ENCODE results near the gene HACL1. TPM values are rescaled to one million over a fixed set of nuclear protein-coding genes. Genes with fewer than 3 reads are reported as not detected.

The HACL1 gene
- total RNA-seq, 1 donor from 2014 or later: 23.7 TPM

- Mint-ChIP-seq H3K36me3 (ENCODE audit: unreplicated experiment) (no peaks in the 10 kb centered on the region), H3K4me3 (ENCODE audit: unreplicated experiment) (no peak overlapping the region), H3K4me1 (ENCODE audit: unreplicated experiment) (peaks cover 3% of the 10 kb centered on the region), H3K27ac (ENCODE audit: unreplicated experiment) (no peak overlapping the region), H3K27me3 (ENCODE audit: unreplicated experiment) (no peaks in the 10 kb centered on the region), H3K9me3 (ENCODE audit: unreplicated experiment) (no peaks in the 10 kb centered on the region)
- TF ChIP-seq CTCF (IDR thresholded peaks at IDR 0.05): no peak
- DNase-seq (ENCODE audit: extremely low spot score, unreplicated experiment): no peak
Measured at GRCh38 chr3:15514663-15515340, 86.6 kb downstream of the HACL1 start.

- H3K9me3 Mint-ChIP-seq (ENCODE audit: unreplicated experiment): no peaks in the 10 kb centered on the region
- H3K27ac Mint-ChIP-seq (ENCODE audit: unreplicated experiment): no peak overlapping the region
- no peak overlapping the region for H3K4me3 Mint-ChIP-seq (ENCODE audit: unreplicated experiment)
- H3K4me1 Mint-ChIP-seq (ENCODE audit: unreplicated experiment): peaks cover 3% of the 10 kb centered on the region
- no peak for DNase-seq (ENCODE audit: extremely low spot score, unreplicated experiment)
- H3K27me3 Mint-ChIP-seq (ENCODE audit: unreplicated experiment): no peaks in the 10 kb centered on the region
- no peaks in the 10 kb centered on the region for H3K36me3 Mint-ChIP-seq (ENCODE audit: unreplicated experiment)
- no peak for TF ChIP-seq CTCF (IDR thresholded peaks at IDR 0.05)
Measured at GRCh38 chr3:15513810-15514662, 87.3 kb downstream of the HACL1 start.

- H3K9me3 Mint-ChIP-seq (ENCODE audit: unreplicated experiment): no peaks in the 10 kb centered on the region
- no peak for DNase-seq (ENCODE audit: extremely low spot score, unreplicated experiment)
- no peak overlapping the region for H3K27ac Mint-ChIP-seq (ENCODE audit: unreplicated experiment)
- H3K36me3 Mint-ChIP-seq (ENCODE audit: unreplicated experiment): no peaks in the 10 kb centered on the region
- no peak overlapping the region for H3K4me3 Mint-ChIP-seq (ENCODE audit: unreplicated experiment)
- TF ChIP-seq CTCF (IDR thresholded peaks at IDR 0.05): no peak
- peaks cover 3% of the 10 kb centered on the region for H3K4me1 Mint-ChIP-seq (ENCODE audit: unreplicated experiment)
- no peaks in the 10 kb centered on the region for H3K27me3 Mint-ChIP-seq (ENCODE audit: unreplicated experiment)
Measured at GRCh38 chr3:15513116-15513515, 88.3 kb downstream of the HACL1 start.

DNA sequence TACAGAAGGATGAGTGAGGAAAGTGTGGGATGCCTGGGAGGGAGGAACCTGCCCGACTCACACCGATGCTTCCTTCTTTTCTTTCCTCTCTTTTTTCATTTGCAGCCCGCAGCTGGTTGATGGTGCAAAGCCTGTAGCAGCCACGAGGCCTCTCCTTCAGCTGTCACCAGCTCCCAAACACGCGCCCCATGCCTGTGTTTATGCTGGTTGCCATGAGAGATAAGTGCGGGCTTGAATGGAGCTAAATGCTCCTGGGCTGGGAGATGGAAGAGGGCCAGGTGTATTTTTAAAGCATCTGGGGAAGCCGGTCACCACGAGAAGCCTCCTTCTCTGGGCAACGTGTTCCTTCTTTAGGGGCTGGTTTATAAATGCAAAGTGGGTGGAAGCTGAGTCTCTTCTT is 89.2 kb downstream of the HACL1 start:
- Mint-ChIP-seq H3K27me3 (ENCODE audit: unreplicated experiment) (no peaks in the 10 kb centered on the region), H3K27ac (ENCODE audit: unreplicated experiment) (no peak overlapping the region), H3K9me3 (ENCODE audit: unreplicated experiment) (no peaks in the 10 kb centered on the region), H3K36me3 (ENCODE audit: unreplicated experiment) (no peaks in the 10 kb centered on the region), H3K4me3 (ENCODE audit: unreplicated experiment) (no peak overlapping the region), H3K4me1 (ENCODE audit: unreplicated experiment) (peaks cover 3% of the 10 kb centered on the region)
- DNase-seq (ENCODE audit: extremely low spot score, unreplicated experiment): no peak
- no peak for TF ChIP-seq CTCF (IDR thresholded peaks at IDR 0.05)

DNA sequence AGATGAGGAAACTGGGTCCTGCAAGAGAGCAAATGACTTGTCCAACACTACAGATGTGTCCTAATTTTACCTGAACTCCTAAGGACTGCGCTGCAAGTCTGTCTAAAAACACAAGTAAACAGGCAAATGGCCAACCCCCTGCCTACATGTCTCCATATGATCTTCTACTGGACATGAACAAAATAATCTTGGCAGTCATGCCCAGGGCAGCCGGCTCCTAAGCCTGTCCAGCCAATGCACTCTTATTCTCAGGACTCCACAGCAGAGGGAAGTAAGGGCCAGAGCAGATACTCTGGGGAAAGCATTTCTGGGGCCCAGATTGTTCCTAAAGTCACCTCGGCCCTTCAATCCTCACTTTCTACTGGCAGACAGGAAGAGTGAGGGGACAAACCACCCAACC is 90.2 kb downstream of the HACL1 start:
- no peak overlapping the region for H3K27ac Mint-ChIP-seq (ENCODE audit: unreplicated experiment)
- no peaks in the 10 kb centered on the region for H3K9me3 Mint-ChIP-seq (ENCODE audit: unreplicated experiment)
- no peak overlapping the region for H3K4me3 Mint-ChIP-seq (ENCODE audit: unreplicated experiment)
- H3K36me3 Mint-ChIP-seq (ENCODE audit: unreplicated experiment): no peaks in the 10 kb centered on the region
- TF ChIP-seq CTCF (IDR thresholded peaks at IDR 0.05): no peak
- H3K27me3 Mint-ChIP-seq (ENCODE audit: unreplicated experiment): no peaks in the 10 kb centered on the region
- no peak for DNase-seq (ENCODE audit: extremely low spot score, unreplicated experiment)
- peaks cover 3% of the 10 kb centered on the region for H3K4me1 Mint-ChIP-seq (ENCODE audit: unreplicated experiment)
